Esophagus squamous epithelium (tissue), 4 donors: ENCODE measurements around the gene TCTN2.

Experiments used
- CTCF ChIP-seq, 6 experiments: fragments of 450-650 bp in 4 of 6; fragments of 200-600 bp in 2 of 6; sonication (generic) in 2 of 6; IDR thresholded peaks; one replicate each; pipeline ENCODE4 v1.5.1; 2016 to 2019; ENCODE audit warnings: antibody characterized with exemption in 6 of 6, mild to moderate bottlenecking in 4 of 6, moderate library complexity in 4 of 6
- POLR2A ChIP-seq, 4 donors: fragments of 450-650 bp; IDR thresholded peaks; one replicate each; pipeline ENCODE4 v1.6.1; 2017; ENCODE audit warnings: antibody characterized with exemption in 4 of 4, mild to moderate bottlenecking in 4 of 4, moderate library complexity in 3 of 4

- TF ChIP-seq CTCF (IDR thresholded peaks at IDR 0.05) (no peak), POLR2A (IDR thresholded peaks at IDR 0.05) (no peak)
These were observed 56.0 kb downstream of the TCTN2 start for GRCh38 chr12:123726962-123727361.
